Activated CD4-positive, alpha-beta T cell treated with anti-CD3 and anti-CD28 coated beads for 4 hours (primary cell): Measurements from ENCODE around the gene PTCH1.
A peak's percentile ranks its signal among the peaks of the same experiment; 100 is the strongest.

Experiments used
- DNase-seq, 2 donors: peaks; one replicate each; pipeline ENCODE4 v3.0.0-alpha.2; 2020

PTCH1 gene

GRCh38 chr9:95497772-95498171 is 19.0 kb downstream of the PTCH1 start:
- DNase-seq: no peak

GRCh38 chr9:95496687-95497086 is 20.1 kb downstream of the PTCH1 start:
- DNase-seq: no peak

GRCh38 chr9:95495961-95496360 is 20.8 kb downstream of the PTCH1 start:
- DNase-seq: no peak

GRCh38 chr9:95495529-95495928 is 21.2 kb downstream of the PTCH1 start:
- DNase-seq: no peak

GRCh38 chr9:95494416-95495371 is 22.1 kb downstream of the PTCH1 start:
- DNase-seq: peak; percentile 78 to 81

GRCh38 chr9:95494022-95494415 is 22.8 kb downstream of the PTCH1 start:
- peak in 1 of 2 donors; percentile 51 for DNase-seq

- DNase-seq: no peak
These were observed 23.4 kb downstream of the PTCH1 start for GRCh38 chr9:95493402-95493801.

- no peak for DNase-seq
These were observed 25.0 kb downstream of the PTCH1 start for GRCh38 chr9:95491543-95492320.

- no peak for DNase-seq
These were observed 27.8 kb downstream of the PTCH1 start for GRCh38 chr9:95488954-95489353.

- DNase-seq: no peak
These were observed 30.5 kb downstream of the PTCH1 start for GRCh38 chr9:95486318-95486717.

- no peak for DNase-seq
These were observed 32.5 kb downstream of the PTCH1 start for GRCh38 chr9:95484225-95484624.

- no peak for DNase-seq
These were observed 33.3 kb downstream of the PTCH1 start for GRCh38 chr9:95483431-95483830.

GRCh38 chr9:95482621-95483020 is 34.1 kb downstream of the PTCH1 start:
- no peak for DNase-seq

- DNase-seq: no peak
These were observed 35.8 kb downstream of the PTCH1 start for GRCh38 chr9:95481000-95481399.

- DNase-seq: no peak
These were observed 36.4 kb downstream of the PTCH1 start for GRCh38 chr9:95480346-95480745.

GRCh38 chr9:95479330-95479729 is 37.4 kb downstream of the PTCH1 start:
- no peak for DNase-seq

- DNase-seq: no peak
These were observed 38.4 kb downstream of the PTCH1 start for GRCh38 chr9:95478335-95478734.

GRCh38 chr9:95477885-95478284 is 38.9 kb downstream of the PTCH1 start:
- DNase-seq: no peak

GRCh38 chr9:95477441-95477840 is 39.3 kb downstream of the PTCH1 start:
- DNase-seq: no peak

- DNase-seq: no peak
These were observed 48.0 kb downstream of the PTCH1 start for GRCh38 chr9:95468791-95469190.

- DNase-seq: no peak
These were observed 51.7 kb downstream of the PTCH1 start for GRCh38 chr9:95465115-95465514.

GRCh38 chr9:95463148-95464060 is 53.4 kb downstream of the PTCH1 start:
- no peak for DNase-seq
